Effector memory CD4-positive, alpha-beta T cell (primary cell): ENCODE results near the gene ENO1.

Experiments
- DNase-seq, 3 donors: peaks; one replicate each; pipeline ENCODE4 v3.0.0-alpha.2; 2020
- H3K27ac ChIP-seq: 2 replicates; pipeline ENCODE4 v1.7.0; 2013; ENCODE audit warnings: mild to moderate bottlenecking, low read length, moderate library complexity; ENCODE audit not compliant: insufficient read depth, poor library complexity, severe bottlenecking
- H3K27me3 ChIP-seq: replicated peaks from 2 replicates; pipeline ENCODE4 v1.7.0; 2013; ENCODE audit warnings: mild to moderate bottlenecking, low read length; ENCODE audit not compliant: insufficient read depth, control insufficient read depth, poor library complexity, severe bottlenecking
- H3K36me3 ChIP-seq: 2 replicates; pipeline ENCODE4 v1.7.0; 2013; ENCODE audit warnings: mild to moderate bottlenecking, low read length, moderate library complexity; ENCODE audit not compliant: control insufficient read depth, insufficient read depth
- H3K4me1 ChIP-seq: 2 replicates; pipeline ENCODE4 v1.7.0; 2013; ENCODE audit warnings: low read length, mild to moderate bottlenecking; ENCODE audit not compliant: control insufficient read depth, insufficient read depth, poor library complexity, severe bottlenecking
- H3K4me3 ChIP-seq: 2 replicates; pipeline ENCODE4 v1.7.0; 2013; ENCODE audit warnings: low read length, low read depth, mild to moderate bottlenecking; ENCODE audit not compliant: insufficient read depth, poor library complexity, severe bottlenecking
- H3K9me3 ChIP-seq: 2 replicates; pipeline ENCODE4 v1.7.0; 2013; ENCODE audit warnings: mild to moderate bottlenecking, low read length, moderate library complexity; ENCODE audit not compliant: control insufficient read depth

The ENO1 gene

GRCh38 chr1:8813991-8814390, 64.5 kb downstream of the ENO1 start:
- H3K4me3 ChIP-seq: no peak overlapping the region
- H3K27me3 ChIP-seq: no peaks in the 10 kb centered on the region
- H3K9me3 ChIP-seq: no peaks in the 10 kb centered on the region
- no peaks in the 10 kb centered on the region for H3K36me3 ChIP-seq
- no peak overlapping the region for H3K27ac ChIP-seq
- no peak for DNase-seq
- peaks cover 11% of the 10 kb centered on the region for H3K4me1 ChIP-seq

GRCh38 chr1:8813016-8813763, 65.3 kb downstream of the ENO1 start:
- H3K4me1 ChIP-seq: peaks cover 11% of the 10 kb centered on the region
- H3K36me3 ChIP-seq: no peaks in the 10 kb centered on the region
- DNase-seq: no peak
- no peak overlapping the region for H3K27ac ChIP-seq
- no peaks in the 10 kb centered on the region for H3K9me3 ChIP-seq
- H3K27me3 ChIP-seq: no peaks in the 10 kb centered on the region
- no peak overlapping the region for H3K4me3 ChIP-seq

- Histone ChIP-seq H3K27ac (no peak overlapping the region), H3K27me3 (no peaks in the 10 kb centered on the region), H3K36me3 (no peaks in the 10 kb centered on the region), H3K9me3 (no peaks in the 10 kb centered on the region), H3K4me1 (peaks cover 11% of the 10 kb centered on the region), H3K4me3 (no peak overlapping the region)
- DNase-seq: no peak
Measured at GRCh38 chr1:8812081-8812480, 66.4 kb downstream of the ENO1 start.
